ENCODE data around the gene CCDC112.

DNA sequence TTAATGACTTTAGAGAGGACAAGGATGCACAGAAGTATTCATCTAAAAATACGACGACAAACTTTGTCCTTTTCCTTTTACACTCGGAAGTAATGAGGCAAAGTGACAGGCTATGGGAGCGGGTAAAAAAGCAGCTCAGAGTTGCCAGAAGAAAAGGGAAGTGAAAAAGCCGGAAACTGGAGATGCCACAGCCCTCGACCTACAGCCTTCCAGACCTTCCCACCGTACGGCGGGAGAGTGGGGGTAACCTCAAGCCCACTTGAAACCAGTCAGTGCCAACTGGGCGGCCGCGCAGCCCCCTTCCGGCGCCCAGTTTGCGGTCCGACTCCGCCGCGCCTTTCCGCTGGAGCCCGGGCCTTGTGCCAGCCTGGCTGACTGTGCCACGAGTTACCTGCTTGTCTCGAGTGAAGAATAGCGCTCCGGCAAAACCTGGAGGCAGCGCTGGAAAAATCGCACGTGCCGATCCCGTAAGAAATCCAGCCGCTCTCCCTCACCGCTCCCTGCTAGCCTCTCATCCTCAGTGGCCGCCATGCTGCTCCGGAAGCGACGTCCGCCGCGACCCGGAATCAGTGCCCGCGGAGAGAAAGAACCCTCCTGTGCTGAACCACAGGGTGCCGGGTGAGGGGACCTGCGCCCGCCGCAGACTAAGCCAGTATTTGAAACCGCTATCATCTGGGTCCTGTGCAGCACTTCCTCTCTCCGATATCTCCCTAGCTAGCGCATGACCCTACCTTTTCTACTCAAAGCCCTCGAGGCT is 34.0 kb downstream of the CCDC112 start, which contains the start of gene PGGT1B:
- no peak for TF ChIP-seq EZH2 (IDR thresholded peaks at IDR 0.05; ENCODE audit: low read length)
- TF ChIP-seq, protein P1, sequence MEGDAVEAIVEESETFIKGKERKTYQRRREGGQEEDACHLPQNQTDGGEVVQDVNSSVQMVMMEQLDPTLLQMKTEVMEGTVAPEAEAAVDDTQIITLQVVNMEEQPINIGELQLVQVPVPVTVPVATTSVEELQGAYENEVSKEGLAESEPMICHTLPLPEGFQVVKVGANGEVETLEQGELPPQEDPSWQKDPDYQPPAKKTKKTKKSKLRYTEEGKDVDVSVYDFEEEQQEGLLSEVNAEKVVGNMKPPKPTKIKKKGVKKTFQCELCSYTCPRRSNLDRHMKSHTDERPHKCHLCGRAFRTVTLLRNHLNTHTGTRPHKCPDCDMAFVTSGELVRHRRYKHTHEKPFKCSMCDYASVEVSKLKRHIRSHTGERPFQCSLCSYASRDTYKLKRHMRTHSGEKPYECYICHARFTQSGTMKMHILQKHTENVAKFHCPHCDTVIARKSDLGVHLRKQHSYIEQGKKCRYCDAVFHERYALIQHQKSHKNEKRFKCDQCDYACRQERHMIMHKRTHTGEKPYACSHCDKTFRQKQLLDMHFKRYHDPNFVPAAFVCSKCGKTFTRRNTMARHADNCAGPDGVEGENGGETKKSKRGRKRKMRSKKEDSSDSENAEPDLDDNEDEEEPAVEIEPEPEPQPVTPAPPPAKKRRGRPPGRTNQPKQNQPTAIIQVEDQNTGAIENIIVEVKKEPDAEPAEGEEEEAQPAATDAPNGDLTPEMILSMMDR (optimal IDR thresholded peaks at IDR 0.05 in 1 of 3, IDR thresholded peaks at IDR 0.05 in 1 of 3, conservative IDR thresholded peaks at IDR 0.05 in 1 of 3; ENCODE audit: extremely low read depth in 1 of 3, insufficient read depth in 2 of 3, low read length in 3 of 3): no peak

Measured in keratinocyte (primary cell).